NCI-H2227 (cell line): ENCODE data around the gene ACP1.
"Not testable (repeated sequence)": the region's sequence is repeated elsewhere in the genome, so short reads cannot be mapped to it uniquely, and the experiment has no call there.

Experiments
- DNase-seq: peaks from one replicate; lab custom pipeline; 2025; ENCODE audit not compliant: unreplicated experiment; lab: John Stamatoyannopoulos, UW

ACP1 gene

DNA sequence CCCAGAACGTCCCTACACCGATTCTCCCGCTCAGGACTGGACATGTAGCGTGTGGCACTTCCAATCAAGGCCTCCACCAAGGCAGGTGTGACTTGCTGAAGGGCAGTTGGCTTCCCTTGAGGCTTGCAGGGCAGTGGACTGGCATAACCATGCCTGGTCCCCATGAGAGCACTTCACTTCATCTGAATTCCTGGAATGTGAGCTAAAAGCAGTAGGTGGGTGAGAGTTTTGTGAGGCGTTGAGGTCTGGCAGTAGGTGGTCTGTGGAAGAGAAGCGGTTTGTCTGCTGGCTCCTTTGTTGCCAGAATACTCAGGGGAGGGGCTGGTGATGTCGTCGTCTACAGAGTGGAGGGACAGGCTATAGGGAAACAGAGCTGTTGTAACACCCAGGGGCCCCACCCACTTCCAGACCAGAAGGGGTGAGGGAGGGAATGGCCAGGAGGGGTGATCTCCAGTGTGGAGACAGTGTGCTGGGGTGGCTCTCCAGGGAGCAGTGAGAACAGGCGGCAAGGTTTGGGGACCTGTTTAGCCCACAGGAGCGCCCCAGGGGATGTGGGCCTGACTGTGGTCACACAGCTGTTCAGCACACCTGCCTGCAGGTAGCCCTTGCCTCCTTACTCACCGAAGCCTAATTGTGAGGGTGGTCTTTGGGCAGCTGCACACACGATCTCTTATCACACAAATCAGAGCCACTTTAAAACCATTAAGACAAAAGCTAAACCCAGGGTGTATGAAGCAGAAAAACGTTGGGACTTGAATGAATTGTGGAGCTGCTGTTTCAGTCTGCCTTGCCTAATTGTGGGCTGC is 44.6 kb downstream of the ACP1 start:
- no peak for DNase-seq

DNA sequence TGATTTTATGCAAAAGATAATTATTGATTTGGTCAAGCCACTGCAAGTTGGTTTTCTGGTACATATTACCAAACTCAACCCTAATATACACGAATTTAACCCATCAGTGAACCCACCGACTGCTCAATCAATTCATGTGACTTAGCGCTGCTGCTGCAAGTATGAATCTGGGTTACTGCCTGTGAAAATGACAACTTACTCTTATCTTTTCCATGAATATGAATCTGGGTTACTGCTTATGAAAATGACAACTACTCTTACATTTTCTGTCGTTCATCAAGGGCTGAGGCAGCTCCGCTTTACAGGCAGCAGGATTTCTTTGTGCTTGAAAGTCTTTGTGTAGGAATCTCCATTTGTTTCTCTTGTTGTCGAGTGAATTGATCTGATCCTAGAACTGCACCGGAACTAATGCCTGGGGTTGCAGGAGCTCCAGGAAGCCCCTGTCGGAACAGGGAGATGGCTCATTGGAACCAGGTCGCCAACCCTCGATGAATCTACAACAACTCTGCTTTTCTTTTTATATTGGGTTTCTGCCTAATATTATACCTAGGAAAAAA is 45.3 kb downstream of the ACP1 start:
- DNase-seq, result no peak

DNA sequence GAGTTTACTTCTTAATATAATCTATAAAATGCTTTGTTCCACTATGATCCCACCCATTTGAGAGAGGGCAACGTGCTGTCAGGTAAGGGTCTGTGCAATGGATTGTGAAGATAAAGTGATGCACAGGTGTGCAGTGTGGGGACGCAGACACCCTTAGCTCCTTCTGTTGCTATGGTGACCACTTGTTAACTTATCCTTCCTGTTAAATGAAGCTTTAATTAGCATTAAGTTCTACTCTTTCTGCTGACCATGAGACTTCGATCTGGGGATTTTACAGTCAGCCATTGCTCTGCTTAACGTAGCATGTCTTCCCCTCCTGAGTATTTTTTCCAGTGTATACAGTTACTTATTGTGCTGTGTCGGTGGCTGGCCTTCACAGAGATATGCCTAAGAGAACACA is 46.2 kb downstream of the ACP1 start:
- no peak for DNase-seq

DNA sequence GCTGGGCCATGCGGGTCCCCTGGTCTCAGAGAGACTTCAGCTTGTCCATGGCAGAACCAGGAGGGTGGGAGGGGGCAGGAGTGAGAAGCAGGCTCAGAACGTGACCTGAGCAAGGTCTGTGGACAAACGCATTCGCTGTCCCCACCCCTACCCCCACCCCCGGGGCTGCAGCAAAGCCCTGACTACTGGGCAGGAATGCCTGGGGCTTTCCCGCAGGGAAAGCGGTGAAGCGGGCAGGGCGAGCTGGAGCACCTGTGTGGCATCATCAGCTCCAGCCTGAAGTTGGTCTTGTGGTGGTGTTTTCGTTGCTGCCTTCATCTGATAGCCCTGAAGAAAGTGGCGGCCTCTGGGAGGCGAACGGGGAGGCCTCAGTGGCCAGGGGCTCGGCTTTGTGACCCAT is 49.2 kb downstream of the ACP1 start:
- DNase-seq, result no peak

DNA sequence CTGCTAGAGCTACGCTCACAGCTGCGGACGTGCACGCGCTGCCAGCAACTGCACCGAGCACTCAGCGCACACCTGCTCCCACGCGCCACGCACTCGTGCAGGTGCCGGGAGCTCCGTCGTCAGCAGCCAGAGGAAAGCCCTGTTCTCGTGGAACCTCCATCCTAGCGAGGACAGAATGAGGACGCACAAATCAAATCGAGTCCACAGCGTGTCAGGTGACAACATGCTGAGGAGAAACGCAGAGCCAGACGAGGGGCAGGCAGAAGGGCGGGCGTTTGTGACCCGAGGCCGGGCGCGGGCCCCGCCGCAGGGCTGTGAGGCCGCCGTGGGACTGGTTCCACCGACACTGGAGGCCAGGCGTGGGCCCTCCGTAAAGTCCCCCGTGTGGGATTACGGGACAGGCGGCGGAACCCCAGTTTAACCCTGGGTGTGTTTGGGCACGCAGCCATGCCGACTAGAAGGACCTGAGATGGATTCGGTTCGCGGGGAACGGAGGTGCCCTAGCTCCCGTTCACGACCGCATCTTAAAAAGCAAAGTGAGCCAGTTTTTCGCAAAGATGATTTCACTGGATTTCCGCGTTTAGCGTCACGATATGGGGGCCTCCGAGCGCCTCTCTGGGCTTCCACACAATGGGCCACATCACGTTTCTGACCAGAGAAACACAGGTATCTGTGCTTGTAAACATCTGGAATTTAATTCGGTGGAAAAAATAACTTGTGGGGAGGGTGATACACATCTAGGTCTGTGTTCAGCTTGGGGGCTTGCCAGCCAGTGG is 50.0 kb downstream of the ACP1 start:
- no peak for DNase-seq

DNA sequence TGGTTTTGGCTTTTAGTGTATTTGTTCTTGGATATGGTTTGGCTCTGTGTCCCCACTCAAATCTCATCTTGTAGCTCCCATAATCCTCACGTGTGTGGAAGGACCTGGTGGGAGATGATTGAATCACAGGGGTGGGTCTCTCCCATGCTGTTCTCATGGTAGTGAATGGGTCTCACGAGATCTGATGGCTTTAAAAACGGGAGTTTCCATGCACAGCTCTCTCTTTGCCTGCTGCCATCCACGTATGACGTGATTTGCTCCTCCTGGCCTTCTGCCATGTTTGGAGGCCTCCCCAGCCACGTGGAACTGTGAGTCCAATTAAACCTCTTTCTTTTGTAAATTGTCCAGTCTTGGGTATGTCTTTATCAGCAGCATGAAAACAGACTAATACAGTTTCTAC is 51.2 kb downstream of the ACP1 start:
- DNase-seq, result not testable (repeated sequence)

DNA sequence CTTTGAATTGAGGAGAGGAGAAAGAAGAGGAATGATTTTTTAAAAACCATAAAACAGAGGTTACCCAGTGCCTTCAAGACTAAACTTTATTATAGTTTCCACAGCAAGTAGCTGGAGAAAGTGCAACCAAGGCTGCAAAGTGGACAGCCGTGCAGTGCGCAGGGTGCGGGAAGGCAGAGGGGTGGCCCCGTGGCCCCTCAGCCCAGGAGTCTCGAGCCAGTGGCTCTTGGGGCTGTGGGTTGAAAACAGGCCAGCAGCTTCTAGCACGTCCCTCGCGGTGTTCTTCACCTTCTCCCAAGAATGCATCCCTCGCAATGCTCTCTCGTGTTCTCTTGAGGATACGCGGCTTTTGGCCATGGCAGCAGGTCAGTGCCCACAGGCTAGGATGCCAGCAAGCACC is 51.6 kb downstream of the ACP1 start:
- no peak for DNase-seq

DNA sequence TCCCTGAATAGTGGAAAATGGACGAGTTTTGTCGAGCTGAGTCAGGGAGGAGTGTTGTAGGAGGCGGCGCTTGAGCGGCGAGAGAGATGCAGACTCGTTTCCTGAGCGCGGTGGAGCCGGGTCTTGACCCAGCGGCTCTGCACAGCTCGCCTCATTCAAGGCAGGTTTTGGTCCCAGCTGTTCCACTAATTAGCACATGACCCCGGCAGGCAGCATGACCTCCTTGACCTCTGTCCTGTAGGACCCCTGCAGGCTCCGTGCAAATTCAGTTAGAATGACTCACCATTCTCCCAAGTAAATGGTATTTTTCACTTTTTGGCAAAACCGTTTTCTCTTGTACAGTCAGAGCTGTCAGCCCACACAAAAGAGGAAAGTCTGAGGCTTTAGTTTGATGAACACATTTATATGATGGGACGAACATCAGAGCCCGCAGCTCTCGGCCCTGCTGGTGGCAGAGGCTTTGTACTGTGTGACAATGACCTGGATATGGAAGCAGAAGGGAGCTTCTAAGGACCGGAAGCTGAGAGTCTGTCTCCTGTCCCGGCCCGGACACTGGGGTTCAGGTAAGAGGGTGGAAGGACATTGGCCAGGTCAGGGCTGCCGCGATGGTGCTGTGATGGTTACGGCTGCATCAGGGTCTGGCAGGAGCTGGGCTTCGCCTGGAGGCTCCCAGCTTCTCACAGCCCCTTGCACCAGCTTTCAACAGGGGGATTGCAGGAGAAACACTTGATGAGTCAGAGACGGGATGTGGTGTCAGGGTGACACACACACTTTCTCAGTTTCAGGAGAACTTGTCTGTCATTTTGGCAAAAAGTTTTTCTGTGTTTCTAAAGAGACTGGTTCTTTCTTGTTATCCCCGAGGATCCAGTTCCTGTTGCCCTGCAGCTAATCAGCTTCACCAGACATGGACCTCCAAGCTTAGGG is 53.0 kb downstream of the ACP1 start:
- DNase-seq, result no peak

DNA sequence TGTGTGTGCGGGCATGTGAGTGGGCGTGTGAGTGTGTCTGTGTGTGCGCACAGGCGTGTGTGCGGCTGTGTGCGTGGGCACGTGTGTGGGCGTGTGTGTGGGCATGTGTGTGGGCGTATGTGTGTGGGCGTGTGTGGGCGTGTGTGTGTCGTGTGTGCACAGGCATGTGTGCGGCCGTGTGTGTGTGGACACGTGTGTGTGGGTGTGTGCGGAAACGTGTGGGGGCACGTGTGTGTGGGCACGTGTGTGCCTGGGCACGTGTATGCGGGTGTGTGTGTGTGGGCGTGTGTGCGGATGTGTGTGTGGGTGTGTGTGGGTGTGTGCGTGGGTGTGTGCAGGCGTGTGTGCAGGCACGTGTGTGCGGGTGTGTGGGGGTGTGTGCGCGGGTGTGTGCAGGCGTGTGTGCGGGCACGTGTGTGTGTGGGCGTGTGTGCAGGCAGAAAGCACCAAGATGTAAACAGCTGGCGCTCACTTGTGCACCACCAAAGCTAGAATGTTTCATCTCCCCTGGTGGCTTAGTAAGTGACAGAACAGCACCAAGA is 54.4 kb downstream of the ACP1 start:
- no peak for DNase-seq

DNA sequence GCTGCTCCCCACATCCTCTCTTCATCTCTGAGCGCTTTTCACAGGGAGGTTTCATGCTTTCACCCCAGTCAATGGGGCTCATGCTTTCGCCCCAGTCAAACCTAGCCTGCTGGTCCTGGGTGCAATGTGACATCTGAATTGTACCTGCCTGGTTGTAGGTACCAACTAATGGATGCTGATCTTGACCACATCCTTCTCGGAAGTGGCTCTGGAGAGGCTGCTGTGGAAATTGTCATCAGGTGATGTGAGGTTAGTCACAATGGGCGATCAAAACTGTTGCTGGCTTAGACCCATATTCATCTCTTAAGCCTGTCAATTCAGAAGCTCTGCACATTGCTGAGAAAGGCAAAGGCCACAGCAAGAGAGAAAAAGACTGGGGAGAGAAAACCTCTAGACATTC is 55.8 kb downstream of the ACP1 start:
- no peak for DNase-seq

DNA sequence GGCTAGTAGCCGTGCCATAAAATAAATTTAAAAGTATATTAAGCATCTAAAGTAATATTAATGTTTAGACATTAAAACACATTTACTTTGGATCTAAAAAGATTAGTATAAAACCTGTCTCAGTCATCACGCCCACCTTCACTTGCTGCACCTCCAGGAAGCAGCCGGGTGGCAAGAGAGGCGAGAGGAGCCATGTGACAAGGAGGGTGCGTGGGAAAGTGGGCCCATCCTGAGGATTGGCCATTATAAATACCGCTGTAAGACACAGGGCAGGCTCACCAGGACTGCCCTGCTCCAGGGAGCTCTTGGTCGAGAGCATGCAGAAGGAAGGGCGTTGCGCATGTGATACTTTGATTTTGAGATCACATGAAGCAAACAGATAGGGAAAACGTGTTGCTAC is 57.6 kb downstream of the ACP1 start:
- no peak for DNase-seq

DNA sequence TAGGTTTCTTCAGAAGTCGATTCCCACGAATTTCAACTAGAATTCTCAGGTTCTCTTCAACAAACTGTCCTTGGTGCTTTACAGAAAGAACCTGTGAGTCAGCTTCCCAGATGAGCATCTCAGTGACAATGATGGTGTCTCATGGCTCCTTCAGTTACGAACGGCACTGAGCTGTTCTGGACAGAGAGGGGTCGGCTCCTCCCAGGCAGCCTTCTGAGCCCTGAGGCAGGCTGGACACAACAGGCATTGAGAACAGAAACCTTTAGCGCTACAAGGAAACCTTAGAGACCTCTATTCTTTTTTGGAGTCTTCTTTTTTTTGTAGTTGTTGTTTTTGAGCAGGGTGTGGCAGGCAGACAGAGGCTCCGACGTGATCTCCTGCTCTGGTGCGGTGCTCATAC is 58.3 kb downstream of the ACP1 start:
- no peak for DNase-seq
